OCI-LY1 (cell line): ENCODE measurements around the gene CACNA2D4.

ENCODE experiments used
- EZH2 ChIP-seq: fragments of 200-600 bp; sonication (generic), shearing (Covaris generic); IDR thresholded peaks from 2 replicates; pipeline ENCODE4 v1.8.0; 2017; ENCODE audit warnings: borderline replicate concordance, mixed run types, mild to moderate bottlenecking, antibody characterized with exemption, low read length, moderate library complexity, mixed read lengths
- TF ChIP-seq, protein P1 (sequence below): fragments of 200-600 bp; sonication (generic), shearing (Covaris generic); IDR thresholded peaks from 2 replicates; pipeline ENCODE4 v1.5.1; 2017; ENCODE audit warnings: mild to moderate bottlenecking, antibody characterized with exemption, low read length, moderate library complexity, mixed read lengths

- TF ChIP-seq, protein P1, sequence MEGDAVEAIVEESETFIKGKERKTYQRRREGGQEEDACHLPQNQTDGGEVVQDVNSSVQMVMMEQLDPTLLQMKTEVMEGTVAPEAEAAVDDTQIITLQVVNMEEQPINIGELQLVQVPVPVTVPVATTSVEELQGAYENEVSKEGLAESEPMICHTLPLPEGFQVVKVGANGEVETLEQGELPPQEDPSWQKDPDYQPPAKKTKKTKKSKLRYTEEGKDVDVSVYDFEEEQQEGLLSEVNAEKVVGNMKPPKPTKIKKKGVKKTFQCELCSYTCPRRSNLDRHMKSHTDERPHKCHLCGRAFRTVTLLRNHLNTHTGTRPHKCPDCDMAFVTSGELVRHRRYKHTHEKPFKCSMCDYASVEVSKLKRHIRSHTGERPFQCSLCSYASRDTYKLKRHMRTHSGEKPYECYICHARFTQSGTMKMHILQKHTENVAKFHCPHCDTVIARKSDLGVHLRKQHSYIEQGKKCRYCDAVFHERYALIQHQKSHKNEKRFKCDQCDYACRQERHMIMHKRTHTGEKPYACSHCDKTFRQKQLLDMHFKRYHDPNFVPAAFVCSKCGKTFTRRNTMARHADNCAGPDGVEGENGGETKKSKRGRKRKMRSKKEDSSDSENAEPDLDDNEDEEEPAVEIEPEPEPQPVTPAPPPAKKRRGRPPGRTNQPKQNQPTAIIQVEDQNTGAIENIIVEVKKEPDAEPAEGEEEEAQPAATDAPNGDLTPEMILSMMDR: no peak
- TF ChIP-seq EZH2: no peak
Observed at GRCh38 chr12:1844223-1844622, 74.2 kb downstream of the CACNA2D4 start.
